Prostate gland (tissue), 2 donors: ENCODE data around the gene NDUFAF5. TPM values are rescaled to one million over a fixed set of nuclear protein-coding genes. Genes with fewer than 3 reads are reported as not detected.
"Not testable (repeated sequence)": the region's sequence is repeated elsewhere in the genome, so short reads cannot be mapped to it uniquely, and the experiment has no call there.

Experiments
- DNase-seq: peaks from one replicate; pipeline ENCODE4 v3.0.0-alpha.2; 2019; ENCODE audit warnings: low spot score
- H3K27ac ChIP-seq, 2 donors: fragments of 200-600 bp; sonication (generic); 2 replicates each; pipeline ENCODE4 v1.5.1; 2017 to 2019
- H3K27me3 ChIP-seq: fragments of 200-600 bp; sonication (generic); replicated peaks from 2 replicates; pipeline ENCODE4 v1.5.1; 2019; ENCODE audit not compliant: insufficient read depth
- H3K36me3 ChIP-seq, 2 donors: fragments of 200-600 bp; sonication (generic); 1 replicate in 1 of 2; 2 replicates in 1 of 2; pipeline versions ENCODE4 v1.5.1 to v1.8.1; 2017 to 2019
- H3K4me1 ChIP-seq: fragments of 200-600 bp; sonication (generic); replicated peaks from 2 replicates; pipeline ENCODE4 v1.5.1; 2019
- H3K4me3 ChIP-seq, 2 donors: fragments of 200-600 bp; sonication (generic); 2 replicates each; pipeline ENCODE4 v1.5.1; 2017 to 2019
- H3K9me3 ChIP-seq: fragments of 200-600 bp; sonication (generic); 2 replicates; pipeline ENCODE4 v1.5.1; 2017
- POLR2A ChIP-seq: fragments of 450-650 bp; IDR thresholded peaks from one replicate; pipeline ENCODE4 v1.6.1; 2016; ENCODE audit warnings: antibody characterized with exemption, mild to moderate bottlenecking
- POLR2AphosphoS5 ChIP-seq: sonication (generic); formaldehyde crosslinking; IDR thresholded peaks from one replicate; pipeline ENCODE4 v1.6.1; 2017; ENCODE audit warnings: antibody characterized with exemption
- WGBS: methylation state at CpG from one replicate; pipeline ENCODE4 v1.1.5; 2018; 5-methylcytosine and 5-hydroxymethylcytosine counted together
- intact Hi-C: fragments of 100-400 bp; cut with DNase I; formaldehyde crosslinking; loops from one replicate; pipeline ENCODE4 v1.14.2; 2022
- total RNA-seq, 2 donors: library from RNA; depleted of rRNA; stranded (reverse); fragments of >200 nt; gene quantifications; one replicate each; pipeline ENCODE4 v1.1.0, GENCODE V29; 2016
- TF ChIP-seq, protein P1 (sequence below), 4 experiments: fragments of 200-600 bp in 2 of 4; fragments of 450-650 bp in 2 of 4; sonication (generic) in 2 of 4; IDR thresholded peaks; 1 replicate in 3 of 4; 2 replicates in 1 of 4; pipeline ENCODE4 v1.5.1; 2016 to 2019; ENCODE audit warnings: antibody characterized with exemption in 4 of 4, mild to moderate bottlenecking in 2 of 4, moderate library complexity in 2 of 4

Gene NDUFAF5
- total RNA-seq, 2 donors from 2014 or later = 15.3 to 17.5 TPM

DNA sequence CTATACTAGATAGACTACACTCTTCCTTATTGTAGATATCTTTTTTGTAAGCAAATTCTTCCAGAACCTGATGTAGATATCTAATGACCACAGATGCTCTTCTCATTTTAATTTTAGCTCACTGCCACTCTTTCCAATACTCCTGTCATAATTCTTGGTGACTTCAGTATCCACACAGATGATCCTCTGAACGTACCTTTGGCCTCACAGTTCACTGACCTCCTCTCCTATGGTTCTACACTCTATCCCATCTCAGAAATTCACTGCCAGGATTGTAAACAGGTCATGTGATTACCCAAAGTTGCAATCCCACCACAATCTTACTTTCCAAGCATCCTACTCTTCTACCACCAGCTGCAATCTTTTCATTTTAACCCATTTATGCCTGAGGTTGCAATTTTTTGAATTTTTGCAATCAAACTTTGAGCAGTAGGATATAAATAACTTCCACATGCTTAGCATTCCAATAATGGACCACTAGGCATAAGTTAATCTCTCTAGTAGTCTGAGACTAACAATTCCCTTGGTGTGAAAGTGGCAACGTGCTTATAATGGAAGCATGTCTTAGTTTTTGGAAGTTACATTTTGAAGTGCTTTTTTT lies 31.3 kb upstream of the NDUFAF5 start:
- no peaks in the 10 kb centered on the region for H3K9me3 ChIP-seq
- H3K27me3 ChIP-seq = no peaks in the 10 kb centered on the region
- H3K36me3 ChIP-seq = no peaks in the 10 kb centered on the region
- no peak for DNase-seq
- TF ChIP-seq, protein P1, sequence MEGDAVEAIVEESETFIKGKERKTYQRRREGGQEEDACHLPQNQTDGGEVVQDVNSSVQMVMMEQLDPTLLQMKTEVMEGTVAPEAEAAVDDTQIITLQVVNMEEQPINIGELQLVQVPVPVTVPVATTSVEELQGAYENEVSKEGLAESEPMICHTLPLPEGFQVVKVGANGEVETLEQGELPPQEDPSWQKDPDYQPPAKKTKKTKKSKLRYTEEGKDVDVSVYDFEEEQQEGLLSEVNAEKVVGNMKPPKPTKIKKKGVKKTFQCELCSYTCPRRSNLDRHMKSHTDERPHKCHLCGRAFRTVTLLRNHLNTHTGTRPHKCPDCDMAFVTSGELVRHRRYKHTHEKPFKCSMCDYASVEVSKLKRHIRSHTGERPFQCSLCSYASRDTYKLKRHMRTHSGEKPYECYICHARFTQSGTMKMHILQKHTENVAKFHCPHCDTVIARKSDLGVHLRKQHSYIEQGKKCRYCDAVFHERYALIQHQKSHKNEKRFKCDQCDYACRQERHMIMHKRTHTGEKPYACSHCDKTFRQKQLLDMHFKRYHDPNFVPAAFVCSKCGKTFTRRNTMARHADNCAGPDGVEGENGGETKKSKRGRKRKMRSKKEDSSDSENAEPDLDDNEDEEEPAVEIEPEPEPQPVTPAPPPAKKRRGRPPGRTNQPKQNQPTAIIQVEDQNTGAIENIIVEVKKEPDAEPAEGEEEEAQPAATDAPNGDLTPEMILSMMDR (IDR thresholded peaks at IDR 0.05) = no peak
- TF ChIP-seq POLR2A (no peak), POLR2AphosphoS5 (no peak)
- no peak overlapping the region for H3K27ac ChIP-seq
- WGBS = 92% methylated on average over 2 of the region's 2 CpGs
- intact Hi-C loops = loop anchor here (10.0 kb wide), 1 partner anchor 209 kb away; no protein-coding TSS in a partner anchor
- no peak overlapping the region for H3K4me3 ChIP-seq
- H3K4me1 ChIP-seq = no peaks in the 10 kb centered on the region

DNA sequence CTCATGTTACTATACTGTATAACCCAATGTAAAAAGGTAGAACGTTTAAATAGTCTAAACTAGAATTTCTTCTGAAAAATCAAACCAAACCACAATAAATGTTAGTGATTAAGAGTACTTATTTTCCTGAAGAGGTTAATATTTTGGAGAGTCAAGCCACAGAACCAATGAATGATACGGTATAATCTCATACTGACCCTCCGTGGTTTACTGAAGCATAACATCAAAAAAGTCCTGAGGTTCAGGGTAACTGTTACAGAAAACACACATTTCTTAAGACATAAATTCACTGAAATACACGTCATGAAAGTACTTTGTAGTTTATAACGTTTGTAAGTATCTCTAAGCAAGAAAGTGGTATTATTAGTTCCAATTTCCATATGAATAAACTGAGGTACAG lies 29.0 kb upstream of the NDUFAF5 start:
- H3K27ac ChIP-seq = no peak overlapping the region
- H3K27me3 ChIP-seq = no peaks in the 10 kb centered on the region
- no peaks in the 10 kb centered on the region for H3K4me1 ChIP-seq
- H3K9me3 ChIP-seq = no peaks in the 10 kb centered on the region
- H3K36me3 ChIP-seq = no peaks in the 10 kb centered on the region
- intact Hi-C loops = loop anchor here (10.0 kb wide), 1 partner anchor 211 kb away; no protein-coding TSS in a partner anchor
- no peak overlapping the region for H3K4me3 ChIP-seq
- TF ChIP-seq POLR2AphosphoS5 (no peak), POLR2A (no peak)
- TF ChIP-seq, protein P1 (IDR thresholded peaks at IDR 0.05) = no peak
- 83% methylated on average over 5 of the region's 5 CpGs for WGBS
- DNase-seq = no peak

DNA sequence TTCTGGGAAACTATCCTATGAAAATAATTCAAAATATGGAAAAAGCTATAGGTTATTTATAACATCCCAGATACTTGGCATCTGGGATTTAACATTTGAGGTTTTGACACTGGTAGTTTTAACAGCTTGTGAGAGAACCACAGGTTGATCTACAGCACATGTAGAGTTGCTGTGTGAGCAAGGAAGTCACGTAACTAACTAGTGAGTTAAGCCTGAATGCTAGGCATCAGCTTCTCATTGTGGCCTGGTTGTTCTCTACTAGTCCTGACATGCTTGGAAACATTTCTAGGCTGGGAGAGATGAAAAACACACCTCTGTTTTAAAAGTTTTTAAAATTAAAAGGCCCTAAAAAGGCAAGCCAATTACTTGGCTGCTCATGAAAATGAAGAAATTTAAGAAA lies 28.3 kb upstream of the NDUFAF5 start:
- no peak for TF ChIP-seq POLR2A
- TF ChIP-seq, protein P1 (IDR thresholded peaks at IDR 0.05) = no peak
- TF ChIP-seq POLR2AphosphoS5 = no peak
- intact Hi-C loops = loop anchor here (10.0 kb wide), 1 partner anchor 212 kb away; no protein-coding TSS in a partner anchor
- 95% methylated on average over 1 of the region's 1 CpG for WGBS
- Histone ChIP-seq H3K27ac (no peak overlapping the region), H3K4me3 (no peak overlapping the region), H3K4me1 (no peaks in the 10 kb centered on the region), H3K36me3 (no peaks in the 10 kb centered on the region), H3K27me3 (no peaks in the 10 kb centered on the region), H3K9me3 (no peaks in the 10 kb centered on the region)
- DNase-seq = no peak

DNA sequence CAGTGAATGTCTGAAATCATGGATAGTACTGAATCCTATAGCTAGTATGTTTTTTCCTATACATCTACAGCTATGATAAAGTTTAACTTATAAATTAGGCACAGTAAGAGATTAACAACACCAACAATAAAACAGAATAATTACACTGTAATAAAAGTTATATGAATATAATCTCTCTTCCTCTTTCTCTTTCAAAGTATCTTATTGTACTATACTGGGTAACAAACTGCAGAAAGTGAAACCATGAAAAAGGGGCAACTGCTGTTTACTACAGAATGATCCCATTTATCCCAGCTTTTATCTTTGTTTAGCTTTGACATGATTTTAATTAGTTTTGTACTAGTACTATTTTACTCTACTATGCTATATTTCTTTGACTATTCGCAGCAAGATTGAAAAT lies 25.9 kb upstream of the NDUFAF5 start:
- no peaks in the 10 kb centered on the region for H3K36me3 ChIP-seq
- WGBS = 98% methylated on average over 1 of the region's 1 CpG
- H3K27ac ChIP-seq = no peak overlapping the region
- TF ChIP-seq POLR2A (no peak), POLR2AphosphoS5 (no peak)
- TF ChIP-seq, protein P1 (IDR thresholded peaks at IDR 0.05) = no peak
- H3K27me3 ChIP-seq = no peaks in the 10 kb centered on the region
- H3K4me1 ChIP-seq = no peaks in the 10 kb centered on the region
- H3K4me3 ChIP-seq = no peak overlapping the region
- no peaks in the 10 kb centered on the region for H3K9me3 ChIP-seq
- DNase-seq = no peak
- intact Hi-C loops = loop anchor here (10.0 kb wide), 1 partner anchor 214 kb away; no protein-coding TSS in a partner anchor

DNA sequence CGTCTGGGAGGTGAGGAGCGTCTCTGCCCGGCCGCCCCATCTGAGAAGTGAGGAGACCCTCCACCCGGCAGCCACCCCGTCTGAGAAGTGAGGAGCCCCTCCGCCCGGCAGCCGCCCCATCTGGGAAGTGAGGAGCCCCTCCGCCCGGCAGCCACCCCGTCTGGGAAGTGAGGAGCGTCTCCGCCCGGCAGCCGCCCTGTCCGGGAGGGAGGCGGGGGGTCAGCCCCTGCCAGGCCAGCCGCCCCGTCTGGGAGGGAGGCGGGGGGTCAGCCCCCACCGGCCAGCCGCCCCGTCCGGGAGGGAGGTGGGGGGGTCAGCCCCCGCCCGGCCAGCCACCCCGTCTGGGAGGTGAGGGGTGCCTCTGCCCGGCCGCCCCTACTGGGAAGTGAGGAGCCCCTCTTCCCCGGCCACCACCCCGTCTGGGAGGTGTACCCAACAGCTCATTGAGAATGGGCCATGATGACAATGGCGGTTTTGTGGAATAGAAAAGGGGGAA lies 24.3 kb upstream of the NDUFAF5 start:
- H3K27ac ChIP-seq, H3K4me3 ChIP-seq, H3K9me3 ChIP-seq, intact Hi-C loops, H3K27me3 ChIP-seq, H3K36me3 ChIP-seq, H3K4me1 ChIP-seq, DNase-seq: not testable (repeated sequence)
- WGBS = 96% methylated on average over 12 of the region's 33 CpGs
